ENCODE data around the gene PEX6.
"Not testable (repeated sequence)": the region's sequence is repeated elsewhere in the genome, so short reads cannot be mapped to it uniquely, and the experiment has no call there.

PEX6 gene

DNA sequence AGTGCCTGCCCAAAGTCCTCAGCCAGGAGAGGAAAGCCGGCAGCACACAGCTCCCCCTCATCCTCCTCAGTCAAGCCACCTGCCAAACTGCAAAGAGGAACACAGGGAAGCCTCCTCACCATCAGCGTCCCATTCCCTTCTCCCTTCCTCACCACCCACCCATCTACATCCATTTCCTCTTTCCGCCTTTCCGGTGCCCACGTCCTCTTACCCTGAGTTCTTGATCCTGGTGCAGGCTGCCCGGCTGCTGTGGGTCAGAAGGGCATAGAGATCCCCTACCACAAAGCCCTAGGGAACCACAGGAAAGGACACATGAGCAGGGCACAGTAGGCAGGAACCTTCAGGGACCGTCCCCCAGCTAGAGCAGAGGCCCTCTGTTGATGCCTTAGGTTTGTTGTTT lies 12.4 kb downstream of the PEX6 start:
- no peak for DNase-seq

GRCh38 chr6:42963855-42964605 lies 15.0 kb downstream of the PEX6 start:
- peak; percentile 20 for DNase-seq

- DNase-seq = no peak
Measured at GRCh38 chr6:42963179-42963854, 15.7 kb downstream of the PEX6 start.

DNA sequence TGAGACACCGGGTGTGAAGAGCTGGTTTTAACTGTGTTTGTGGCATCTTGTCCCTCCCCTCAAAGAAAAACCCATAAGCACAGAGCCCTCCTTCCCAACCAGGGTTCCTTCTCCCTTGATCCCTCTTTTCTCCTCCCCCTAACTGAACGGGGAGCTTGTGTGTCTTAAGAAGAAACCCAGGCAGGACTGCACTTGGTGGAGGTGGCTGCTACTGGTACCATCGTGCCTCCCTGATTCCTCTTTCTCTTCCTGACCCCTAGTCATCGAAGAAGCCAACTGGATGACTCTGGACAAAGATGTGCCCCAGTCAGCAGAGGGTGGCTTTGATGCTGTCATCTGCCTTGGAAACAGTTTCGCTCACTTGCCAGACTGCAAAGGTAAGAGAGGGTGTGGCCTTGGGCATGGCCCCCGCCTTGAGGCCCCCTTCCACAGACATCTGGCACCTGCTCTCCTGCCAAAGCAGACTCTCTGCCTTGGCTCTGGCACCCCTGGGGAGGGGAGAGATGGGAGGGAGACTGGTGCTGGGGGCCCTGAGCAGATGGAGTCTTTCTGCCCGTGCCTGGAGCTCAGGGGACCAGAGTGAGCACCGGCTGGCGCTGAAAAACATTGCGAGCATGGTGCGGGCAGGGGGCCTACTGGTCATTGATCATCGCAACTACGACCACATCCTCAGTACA lies 16.3 kb downstream of the PEX6 start:
- no peak for DNase-seq

DNA sequence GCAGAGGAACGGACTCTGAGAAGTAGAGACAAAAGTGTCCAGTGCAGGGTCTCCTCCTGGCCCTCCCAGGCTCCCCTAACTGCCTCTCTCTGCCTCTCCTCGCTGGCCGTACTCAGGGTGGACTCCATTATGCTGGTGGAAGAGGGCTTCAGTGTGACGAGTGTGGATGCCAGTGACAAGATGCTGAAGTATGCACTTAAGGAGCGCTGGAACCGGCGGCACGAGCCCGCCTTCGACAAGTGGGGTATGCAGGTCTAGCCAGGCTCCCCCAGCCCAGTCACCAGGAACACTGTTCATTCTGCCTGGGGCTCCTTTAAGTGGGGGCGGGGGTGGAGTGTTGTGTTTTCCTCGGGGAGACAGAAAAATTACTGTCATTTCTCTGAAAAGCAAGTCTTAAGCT lies 16.9 kb downstream of the PEX6 start:
- DNase-seq = no peak

- DNase-seq = no peak
Measured at GRCh38 chr6:42961020-42961470, 17.9 kb downstream of the PEX6 start.

DNA sequence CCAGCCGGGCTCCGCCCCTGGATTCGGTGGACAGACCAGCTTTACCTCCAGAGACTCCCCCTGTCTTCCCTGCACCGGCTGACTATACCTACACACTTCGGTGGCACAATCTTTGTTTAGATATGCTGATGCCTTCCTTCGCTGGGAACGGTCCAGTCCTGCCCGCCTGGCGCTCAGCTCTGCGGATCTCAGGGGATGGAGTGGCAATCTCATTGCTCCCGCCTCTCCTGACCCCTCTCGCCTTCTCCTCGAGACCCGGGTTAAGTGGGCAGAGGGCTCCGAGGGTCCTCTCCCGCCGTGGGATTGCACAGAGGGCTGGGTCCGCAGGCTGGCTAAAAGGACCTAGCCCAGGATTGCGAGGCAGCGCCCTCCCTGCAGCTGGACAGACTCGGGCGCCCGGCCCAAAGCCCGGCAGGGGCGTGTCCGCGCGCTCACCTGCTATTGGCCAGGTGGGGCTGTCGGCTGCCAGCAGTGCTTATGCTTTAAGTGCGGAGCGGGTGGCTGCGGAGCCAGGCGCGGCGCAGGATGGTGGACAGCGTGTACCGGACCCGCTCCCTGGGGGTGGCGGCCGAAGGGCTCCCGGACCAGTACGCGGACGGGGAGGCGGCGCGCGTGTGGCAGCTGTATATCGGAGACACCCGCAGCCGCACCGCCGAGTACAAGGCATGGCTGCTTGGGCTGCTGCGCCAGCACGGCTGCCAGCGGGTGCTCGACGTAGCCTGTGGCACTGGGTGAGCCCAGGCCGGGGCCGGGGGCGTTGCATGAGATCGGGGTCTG lies 18.6 kb downstream of the PEX6 start, which contains the start of gene GNMT:
TSS of gene GNMT (plus strand) at position 512 of the 777 bp plus-strand sequence. CDS start at position 526, 14 bp downstream.
- DNase-seq = peak; percentile 15

- DNase-seq = no peak
Measured at GRCh38 chr6:42959917-42960242, 19.1 kb downstream of the PEX6 start.

DNA sequence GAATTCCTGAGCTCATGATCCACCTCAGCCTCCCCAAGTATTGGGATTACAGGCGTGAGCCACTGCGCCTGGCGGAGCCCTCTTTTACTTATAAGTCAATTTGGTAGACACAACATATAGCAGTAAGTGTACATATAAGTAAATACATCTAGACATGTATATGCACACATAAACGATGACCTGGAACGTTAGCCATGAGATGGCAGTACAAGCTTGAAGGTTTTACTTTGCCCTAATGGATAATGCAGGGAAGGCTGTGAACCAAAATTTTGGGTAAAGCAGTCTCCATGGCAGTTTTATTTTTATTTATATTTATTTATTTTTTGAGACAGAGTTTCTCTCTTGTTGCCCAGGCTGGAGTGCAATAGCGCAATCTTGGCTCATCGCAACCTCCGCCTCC lies 20.9 kb downstream of the PEX6 start:
- no peak for DNase-seq

GRCh38 chr6:42954405-42954804 lies 24.6 kb downstream of the PEX6 start:
- not testable (repeated sequence) for DNase-seq

DNA sequence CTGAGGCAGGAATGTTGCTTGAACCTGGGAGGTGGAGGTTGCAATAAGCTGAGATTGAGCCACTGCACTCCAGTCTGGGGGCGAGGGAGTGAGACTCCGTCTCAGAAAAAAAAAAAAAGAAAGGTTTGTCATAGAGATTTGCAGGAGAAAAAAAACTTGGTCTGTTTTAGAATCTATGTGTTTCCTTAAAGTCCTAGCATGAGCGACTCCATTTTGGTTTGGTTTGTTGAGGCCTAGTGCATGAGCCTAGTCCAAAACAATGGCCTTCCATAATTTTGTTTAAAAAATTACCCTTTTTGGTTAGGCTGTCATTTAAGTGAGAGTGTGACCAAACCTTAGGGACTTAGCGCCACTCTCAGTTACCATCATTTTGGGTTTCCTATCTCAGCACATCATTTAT lies 26.6 kb downstream of the PEX6 start:
- no peak for DNase-seq

DNA sequence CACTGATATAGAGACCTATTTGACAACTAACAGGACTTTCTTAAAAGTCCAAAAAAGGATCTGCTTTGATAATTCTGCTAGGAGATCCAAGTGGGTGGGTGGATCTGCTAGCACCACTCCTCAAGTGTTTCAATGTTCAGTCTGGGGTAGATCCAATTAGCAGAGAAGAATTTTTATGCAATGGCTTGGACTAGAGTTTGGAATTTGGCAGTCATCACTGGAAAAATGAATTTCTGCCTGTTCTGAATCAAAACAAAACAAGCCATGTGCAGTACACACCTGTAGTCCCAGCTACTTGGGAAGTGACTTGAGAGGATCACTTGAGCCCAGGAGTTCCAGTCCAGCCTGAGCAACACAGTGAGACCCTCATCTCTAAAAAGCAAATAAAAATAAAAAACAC lies 31.0 kb downstream of the PEX6 start:
- DNase-seq = no peak

DNA sequence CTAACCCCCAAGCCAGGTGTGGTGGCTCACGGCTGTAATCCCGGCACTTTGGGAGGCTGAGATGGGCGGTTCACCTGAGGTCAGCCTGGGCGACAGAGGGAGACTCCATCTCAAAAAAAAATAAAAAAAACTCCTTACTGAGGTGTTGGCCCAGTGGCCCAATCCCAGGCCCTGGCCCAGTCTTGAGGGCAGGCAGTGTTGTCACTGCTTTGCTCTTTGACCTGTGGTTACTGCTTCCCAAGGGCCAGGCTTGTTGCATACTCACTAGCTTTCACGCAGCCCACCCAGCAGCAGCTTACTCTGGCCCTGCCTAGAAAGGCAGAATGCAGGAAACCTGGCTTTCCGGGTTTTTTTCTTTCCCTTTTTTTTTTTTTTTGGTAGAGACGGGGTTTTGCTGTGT lies 36.5 kb downstream of the PEX6 start:
- no peak for DNase-seq

DNA sequence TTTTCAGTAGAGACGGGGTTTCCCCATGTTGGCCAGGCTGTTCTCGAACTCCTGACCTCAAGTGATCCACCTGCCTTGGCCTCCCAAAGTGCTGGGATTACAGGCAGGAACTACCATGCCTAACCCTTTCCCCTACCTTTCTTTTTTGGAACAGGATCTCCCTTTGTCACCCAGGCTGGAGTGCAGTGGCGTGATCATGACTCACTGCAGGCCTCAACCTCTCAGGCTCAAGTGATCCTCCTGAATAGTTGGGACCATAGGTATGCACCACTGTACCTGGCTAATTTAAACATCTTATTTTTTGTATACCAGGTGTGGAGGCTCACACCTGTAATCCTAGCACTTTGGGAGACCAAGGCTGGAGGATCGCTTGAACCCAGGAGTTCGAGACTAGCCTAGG lies 37.6 kb downstream of the PEX6 start:
- not testable (repeated sequence) for DNase-seq

DNA sequence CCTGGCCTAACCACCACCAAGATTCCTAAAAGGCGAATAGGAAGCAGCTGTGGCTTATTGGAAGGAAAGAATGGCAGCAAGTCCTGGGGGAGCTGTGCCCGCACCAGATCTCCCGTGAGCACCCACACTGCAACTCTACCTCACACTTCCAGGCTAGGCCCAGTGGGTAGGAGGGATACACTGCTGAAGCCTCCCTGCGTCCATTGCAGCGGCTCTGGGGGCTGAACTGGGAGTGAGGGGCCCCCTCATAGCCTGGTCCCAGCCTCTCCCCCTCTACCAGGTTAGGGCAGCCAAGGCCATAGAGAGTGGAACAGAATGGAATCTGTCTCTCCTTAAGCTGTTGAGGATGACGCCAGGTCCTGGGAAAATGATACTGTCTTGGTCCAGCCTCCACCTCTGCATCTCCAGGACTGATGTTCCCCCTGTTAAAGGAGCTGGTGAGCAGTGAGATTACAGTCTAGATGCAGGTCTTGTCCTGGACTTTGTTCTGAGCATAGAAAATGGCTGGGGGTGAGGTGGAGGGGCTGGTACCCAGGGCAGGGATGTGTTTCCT lies 38.4 kb downstream of the PEX6 start:
- DNase-seq = no peak

- no peak for DNase-seq
Measured at GRCh38 chr6:42939810-42940167, 39.2 kb downstream of the PEX6 start.

DNA sequence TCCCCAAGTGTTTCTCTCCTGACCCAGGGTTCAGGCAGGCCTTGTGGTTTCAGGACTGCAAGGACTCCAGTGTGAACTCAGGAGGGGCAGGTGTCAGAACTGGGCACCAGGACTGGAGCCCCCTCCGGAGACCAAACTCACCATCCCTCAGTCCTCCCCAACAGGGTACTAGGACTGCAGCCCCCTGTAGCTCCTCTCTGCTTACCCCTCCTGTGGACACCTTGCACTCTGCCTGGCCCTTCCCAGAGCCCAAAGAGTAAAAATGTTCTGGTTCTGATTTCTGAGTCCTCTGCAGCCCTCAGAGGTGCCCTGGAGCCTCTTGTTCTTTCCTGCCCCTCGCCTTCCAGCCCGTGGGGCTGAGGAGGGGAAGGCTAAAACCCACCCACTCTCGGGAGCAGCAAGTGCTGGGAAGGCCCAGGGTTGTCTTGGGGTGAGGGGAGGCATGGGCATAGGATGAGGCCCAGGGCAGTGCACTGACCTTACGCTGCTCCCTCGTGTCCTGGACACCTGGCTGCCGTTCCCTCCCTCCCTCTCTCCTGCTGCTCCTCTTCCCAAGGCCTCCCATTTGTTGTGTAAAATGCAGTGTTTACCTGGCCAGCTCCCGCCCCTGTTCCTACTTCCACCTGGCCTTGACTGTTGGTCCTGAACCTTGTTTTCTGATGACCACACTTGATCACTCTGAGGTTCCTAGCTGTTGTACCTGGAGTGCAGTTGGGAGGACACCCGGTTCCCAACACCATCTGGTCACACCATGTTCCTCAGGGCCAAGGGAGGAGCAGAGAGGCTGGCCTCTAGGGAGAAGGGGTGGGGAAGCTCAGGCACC lies 39.8 kb downstream of the PEX6 start:
- no peak for DNase-seq

DNA sequence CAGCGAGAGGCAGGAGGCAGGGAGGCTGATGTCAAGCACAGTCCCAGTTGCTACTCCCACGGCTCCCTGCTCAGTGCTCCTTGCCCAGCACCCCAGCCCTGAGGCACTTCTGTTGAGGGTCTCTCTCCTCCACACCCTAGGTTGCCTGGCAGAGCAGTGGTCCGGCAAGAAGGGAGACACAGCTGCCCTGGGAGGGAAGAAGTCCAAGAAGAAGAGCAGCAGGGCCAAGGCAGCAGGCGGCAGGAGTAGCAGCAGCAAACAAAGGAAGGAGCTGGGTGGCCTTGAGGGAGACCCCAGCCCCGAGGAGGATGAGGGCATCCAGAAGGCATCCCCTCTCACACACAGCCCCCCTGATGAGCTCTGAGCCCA lies 40.6 kb downstream of the PEX6 start:
- DNase-seq = no peak

DNA sequence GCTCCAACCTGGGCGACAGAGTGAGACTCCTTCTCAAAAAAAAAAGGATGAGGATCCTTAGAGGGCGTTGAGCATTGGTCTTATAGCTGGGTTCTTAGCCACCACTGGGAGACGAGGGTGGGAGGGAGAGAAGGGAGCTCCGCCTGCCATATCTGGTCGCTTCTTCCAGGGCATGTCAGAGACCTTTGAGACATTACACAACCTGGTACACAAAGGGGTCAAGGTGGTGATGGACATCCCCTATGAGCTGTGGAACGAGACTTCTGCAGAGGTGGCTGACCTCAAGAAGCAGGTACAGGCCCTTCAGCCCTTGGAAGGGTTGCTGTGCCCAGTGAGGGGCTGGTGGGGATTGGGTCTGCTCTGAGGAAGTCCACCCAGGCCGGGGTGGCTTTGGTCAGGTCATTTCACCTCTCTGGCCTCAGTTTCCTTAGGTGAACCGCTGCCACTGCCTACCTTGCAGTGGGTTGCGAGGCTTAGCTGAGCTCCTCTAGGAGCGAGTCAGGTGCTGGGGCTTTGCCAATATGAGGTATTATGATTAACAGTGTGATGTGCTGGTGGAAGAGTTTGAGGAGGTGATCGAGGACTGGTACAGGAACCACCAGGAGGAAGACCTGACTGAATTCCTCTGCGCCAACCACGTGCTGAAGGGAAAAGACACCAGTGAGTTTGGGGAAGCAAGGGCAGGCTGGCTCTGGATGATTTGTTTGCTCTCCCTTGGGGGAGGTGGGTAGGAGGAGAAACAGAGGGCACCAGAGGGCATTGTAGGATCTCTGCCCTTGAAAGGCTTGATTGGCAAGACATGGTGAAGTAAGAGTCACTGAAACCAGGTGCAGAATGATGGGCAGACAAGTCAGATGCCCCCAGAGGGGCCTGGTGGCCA lies 41.2 kb downstream of the PEX6 start:
- DNase-seq = no peak

DNA sequence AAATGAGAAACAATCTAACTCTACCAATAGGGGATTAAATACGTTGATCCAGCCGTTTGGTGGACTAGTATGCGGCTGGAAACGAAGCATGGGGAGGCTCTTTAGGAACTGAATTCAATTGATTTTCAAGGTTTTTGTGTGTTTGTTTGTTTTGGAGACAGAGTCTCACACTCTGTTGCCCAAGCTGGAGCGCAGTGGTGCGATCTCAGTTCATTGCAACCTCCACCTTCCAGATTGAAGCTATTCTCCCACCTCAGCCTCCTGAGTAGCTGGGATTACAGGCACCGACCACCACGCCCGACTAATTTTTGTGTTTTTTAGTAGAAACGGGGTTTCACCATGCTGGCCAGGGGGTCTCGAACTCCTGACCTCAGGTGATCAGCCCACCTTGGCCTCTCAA lies 42.6 kb downstream of the PEX6 start:
- no peak for DNase-seq

DNA sequence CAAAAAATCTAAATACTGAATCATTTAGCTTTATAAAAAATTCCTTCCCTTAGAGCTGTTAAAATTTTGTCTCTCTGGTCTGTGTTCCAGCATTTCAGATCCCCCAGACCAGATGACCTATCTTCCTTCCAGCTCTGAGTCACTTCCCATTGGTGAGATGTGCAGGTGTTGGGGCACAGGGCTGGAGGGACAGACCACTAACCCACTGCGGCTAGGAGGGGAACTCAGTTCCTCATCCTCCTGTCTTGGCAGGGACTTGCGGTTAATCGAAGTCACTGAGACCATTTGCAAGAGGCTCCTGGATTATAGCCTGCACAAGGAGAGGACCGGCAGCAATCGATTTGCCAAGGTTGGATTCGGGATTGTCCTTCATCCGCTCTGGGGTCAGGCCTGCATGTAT lies 43.7 kb downstream of the PEX6 start:
- DNase-seq = no peak
